CD1c-positive myeloid dendritic cell (primary cell): ENCODE measurements around the gene MAP2K2.
A peak's percentile ranks its signal among the peaks of the same experiment; 100 is the strongest.

Experiments
- DNase-seq: peaks from one replicate; pipeline ENCODE4 v3.0.0-alpha.2; 2016; ENCODE audit errors: extremely low spot score

The MAP2K2 gene

DNA sequence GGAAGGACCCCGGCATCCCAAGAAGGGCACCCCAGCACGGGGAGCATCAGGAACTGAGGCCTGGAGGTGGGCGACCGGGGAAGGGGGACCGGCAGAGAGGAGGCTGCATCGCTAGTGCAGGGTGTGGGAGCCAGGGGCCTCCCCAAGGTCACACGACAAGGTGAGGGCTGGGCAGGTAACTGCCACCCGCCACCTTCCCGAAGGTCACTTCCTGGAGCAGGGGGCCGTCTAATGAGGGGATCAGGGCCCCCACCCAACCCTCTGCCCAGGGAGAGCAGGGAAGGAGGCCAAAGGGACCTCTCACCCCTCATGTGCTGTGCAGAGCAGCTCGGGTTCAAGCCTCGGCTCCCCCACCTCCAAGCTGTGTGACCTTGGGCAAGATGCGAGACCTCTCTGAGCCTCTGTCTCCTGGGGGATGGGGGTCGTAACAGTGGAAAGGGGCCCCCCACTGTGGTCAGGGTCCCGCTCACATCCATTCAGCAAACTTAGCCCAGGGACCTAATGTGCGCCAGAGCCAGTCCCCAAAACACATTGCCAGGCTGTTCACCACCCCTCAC lies 63.2 kb downstream of the MAP2K2 start:
- DNase-seq: no peak

DNA sequence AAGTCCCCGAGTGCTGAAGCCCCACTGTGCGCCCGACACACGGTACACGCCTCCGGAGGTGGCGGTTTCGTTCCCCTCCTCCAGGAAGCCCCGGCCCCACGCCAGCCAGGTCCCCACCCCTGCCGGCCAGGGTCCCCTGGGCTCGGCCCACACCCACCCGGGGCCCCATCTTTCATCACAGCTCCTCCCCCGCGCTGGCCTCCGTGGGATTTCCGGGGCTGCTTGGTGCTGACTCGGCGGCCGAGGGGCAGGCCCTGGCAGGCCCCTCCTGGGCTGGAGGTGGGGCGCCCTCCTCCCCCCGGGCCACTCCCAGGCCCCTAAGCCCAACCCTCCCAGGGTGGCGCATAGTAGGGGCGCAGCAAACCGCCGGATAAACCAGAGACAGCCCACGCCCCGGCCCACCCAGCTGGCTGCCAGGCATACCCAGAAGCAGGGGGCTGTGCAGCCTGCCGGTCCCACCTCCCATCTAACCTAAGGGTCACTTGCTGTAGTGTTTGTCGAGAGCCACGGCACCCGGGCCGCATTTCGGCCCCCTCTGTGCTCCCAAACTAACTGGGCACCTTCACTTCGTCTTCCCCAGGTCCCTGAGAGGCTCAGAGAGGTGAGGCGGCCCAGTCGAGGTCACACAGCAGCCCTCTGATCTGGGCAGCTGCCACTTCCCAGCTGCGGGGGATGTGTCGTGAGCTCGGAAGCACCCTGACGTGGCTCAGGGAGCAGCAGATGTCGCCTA lies 63.9 kb downstream of the MAP2K2 start:
- peak; percentile 59 for DNase-seq

DNA sequence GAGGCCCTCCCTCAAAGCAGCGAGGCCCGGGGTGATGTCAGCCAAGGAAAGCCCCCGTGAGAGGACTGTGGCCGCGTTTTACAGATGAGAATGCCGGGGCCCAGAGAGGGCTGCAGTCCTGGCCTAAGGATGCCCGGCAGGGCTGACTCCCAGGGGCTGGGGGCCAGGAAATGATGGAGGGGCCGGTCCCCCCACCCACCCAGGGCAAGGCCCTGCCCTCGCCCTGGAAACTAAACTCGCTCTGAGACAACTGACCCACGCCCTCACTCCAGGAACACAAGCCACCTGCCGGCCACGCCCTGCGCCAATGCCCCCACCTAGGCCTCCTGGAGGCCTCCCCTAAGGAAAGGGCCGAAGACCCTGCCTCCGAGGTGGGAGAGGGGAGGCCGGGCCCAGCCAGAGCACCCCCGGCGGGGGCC lies 64.5 kb downstream of the MAP2K2 start:
- no peak for DNase-seq

DNA sequence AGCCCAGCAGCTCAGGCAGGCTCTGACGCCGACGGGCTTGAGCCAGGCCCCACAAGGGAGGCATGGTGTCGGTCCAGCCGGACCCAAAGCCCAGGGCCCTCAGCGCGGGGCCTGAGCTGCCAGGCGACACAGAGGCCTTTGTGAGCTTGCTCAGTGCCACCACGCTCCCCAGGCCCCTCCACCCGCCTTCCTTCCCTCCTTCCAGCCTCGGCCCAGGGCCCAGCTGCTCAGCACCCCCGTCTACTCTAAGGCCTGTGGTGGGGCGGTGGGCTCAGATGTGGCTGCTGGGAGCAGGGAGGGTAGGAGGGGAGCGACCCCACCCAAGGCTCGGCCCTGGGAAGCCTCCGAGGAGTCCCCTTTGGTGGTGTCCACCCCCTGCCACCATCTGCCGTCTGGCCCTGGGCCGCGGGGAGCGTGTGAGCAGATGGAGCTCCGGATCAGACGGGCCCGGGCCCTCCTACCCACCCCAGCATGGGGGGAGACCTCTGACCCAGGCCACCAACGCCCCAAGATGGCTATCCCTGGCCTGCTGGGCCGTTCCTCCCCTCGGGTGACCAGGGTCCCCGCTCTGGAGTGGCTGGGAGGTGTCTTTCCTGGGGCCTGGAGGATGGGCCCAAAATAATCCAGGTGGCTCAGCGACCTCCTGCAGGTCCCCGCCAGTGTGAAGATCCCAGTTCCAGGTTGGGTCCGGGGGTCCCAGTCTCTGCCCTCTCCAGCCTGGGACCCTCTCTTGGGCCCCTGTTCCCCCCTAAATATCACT lies 65.0 kb downstream of the MAP2K2 start:
- no peak for DNase-seq

DNA sequence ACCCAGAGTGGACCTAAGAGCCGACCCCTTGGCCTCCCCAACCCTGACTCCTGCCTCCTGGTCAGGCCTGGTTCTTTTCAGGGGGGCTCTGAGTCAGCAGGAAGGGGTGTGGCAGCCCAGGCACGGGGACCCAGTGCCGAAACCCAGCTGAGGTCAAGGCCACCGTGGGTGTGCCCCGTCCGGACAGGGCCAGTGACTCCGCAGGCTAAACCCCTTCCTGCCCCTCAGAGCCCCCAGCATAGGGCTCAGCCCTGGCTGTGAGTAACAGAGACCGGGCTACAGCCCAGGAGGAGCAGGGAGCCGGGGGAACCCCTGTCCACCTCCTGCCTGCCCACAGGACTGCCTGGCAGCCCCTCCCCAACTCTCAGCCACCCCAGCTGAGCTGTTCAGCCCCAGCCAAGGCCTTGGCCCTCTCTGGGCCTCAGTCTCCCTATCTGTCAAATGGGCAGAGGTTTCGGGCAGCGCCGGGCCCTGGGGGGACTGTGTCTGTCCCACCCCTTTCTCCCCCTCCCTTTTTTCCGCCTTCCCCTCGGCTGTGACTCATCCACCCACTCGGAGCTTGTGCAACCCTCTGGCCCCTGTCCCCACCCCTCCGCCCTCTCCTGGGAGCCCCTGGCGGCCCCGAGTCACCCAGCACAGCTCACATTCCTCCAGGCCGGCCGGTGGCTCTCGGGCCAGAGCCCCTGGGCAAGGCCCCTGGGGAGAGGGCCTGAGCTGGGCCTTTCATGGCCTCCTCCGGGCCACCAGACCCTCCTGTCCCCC lies 65.8 kb downstream of the MAP2K2 start:
- peak; percentile 89 for DNase-seq

DNA sequence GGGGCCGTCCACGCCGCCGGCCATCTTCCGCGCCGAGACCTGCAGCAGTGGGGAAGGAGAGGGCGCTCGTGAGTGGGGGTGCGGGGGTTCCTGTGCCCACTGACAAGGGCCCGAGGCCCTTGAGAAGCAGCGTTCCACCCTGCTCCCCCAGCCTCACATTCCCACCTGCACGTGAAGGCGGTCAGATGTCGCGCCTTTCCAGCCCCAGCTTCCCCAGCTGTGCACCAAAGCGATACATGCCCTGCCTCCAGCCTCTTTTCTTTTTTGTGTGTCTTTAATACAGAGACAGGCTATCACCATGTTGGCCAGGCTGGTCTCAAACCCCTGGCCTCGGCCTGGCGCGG lies 68.7 kb downstream of the MAP2K2 start:
- no peak for DNase-seq

DNA sequence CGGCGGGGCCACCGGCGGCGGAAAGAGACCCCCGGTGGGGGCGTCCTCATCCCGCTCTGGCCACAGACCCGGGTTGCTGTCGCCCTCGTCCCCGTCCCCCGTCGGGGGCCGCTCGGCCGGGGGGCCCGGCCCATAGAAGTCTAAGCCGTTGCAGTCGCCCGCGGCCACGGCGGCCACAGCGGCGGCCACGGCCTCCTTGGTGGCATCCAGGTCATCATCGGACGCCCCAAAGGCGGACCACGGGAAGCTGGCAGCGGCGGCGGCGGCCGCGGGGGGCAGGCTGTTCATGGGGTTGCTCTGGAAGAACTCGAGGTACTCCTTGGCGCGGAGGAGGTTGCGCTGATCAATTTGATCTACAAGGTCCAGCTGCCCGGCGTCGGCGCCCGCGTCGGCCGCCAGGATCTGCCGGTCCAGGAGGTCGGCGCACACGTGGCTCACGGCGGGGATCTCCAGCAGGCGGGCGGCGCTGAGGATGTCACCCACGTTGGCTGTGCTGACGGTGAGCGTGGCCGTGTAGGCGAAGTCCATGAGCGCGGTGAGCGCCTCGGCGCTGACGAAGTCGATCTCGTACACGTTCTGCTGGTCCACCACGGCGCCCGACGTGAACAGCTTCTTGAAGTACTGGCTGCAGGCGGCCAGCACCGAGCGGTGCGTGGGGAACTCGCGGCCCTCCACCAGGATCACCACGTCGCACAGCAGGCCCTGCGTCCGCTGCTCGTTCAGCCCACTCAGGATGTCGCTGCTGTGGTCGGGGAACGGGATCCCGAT lies 69.3 kb downstream of the MAP2K2 start:
- no peak for DNase-seq

DNA sequence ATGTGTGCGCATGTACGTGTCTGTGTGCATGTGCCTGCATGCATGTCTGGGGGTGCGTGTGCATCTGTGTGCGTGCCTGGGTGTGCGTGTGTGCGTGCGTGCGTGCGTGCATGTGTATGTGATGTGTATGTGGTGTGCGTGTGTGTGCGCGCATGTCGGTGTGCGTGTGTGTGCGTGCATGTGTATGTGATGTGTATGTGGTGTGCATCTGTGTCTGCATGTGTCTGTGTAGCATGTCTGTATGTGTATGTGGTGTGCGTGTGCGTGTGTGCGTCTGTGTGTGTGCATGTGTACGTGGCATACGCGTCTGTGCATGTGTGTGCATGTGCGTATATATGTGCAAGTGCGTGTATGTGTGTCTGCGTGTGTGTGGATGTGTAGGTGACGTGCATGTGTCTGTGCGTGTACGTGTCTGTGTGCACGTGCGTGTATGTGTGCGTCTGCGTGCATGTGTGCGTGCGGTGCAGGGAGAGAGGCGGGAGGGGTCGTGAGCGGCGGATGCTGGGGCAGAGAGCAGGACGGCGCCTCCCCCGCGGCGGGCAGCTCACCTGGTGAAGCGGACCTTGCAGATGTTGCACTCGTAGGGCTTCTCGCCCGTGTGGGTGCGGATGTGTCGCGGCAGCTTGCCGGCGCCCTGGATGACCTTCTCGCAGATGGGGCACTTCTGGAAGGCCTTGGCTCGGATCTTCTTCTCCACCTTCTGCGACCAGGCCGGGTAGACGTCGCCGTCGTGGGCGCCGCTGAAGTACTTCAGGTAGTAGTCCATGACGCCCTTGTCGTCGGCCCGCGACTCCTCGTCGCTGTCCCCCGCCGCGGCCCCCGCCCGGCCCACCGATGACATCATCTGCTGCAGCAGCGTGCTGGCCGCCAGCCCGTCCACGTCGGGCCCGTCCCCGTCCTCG lies 70.2 kb downstream of the MAP2K2 start:
- no peak for DNase-seq

DNA sequence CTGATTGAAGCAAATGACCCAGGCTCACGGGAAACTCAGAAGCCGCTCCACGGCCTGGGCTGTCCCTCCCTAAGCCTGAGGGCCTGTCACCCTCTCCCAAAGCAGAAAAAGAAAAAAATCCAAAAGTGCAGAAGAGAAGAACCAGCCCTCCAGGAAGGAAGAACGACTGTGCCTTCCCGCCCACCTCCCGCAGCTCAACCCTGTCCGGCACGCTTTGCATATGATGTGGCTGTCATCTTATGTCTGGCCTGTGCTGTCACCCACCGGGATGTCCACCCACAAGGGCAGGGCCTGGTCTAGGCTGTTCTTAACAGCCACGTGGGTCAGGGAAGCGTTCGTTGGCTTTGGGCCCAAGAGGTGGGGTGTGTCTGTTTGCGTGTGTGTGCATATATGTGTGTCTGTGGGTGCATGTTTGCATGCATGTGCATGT lies 70.9 kb downstream of the MAP2K2 start:
- peak; percentile 82 for DNase-seq

DNA sequence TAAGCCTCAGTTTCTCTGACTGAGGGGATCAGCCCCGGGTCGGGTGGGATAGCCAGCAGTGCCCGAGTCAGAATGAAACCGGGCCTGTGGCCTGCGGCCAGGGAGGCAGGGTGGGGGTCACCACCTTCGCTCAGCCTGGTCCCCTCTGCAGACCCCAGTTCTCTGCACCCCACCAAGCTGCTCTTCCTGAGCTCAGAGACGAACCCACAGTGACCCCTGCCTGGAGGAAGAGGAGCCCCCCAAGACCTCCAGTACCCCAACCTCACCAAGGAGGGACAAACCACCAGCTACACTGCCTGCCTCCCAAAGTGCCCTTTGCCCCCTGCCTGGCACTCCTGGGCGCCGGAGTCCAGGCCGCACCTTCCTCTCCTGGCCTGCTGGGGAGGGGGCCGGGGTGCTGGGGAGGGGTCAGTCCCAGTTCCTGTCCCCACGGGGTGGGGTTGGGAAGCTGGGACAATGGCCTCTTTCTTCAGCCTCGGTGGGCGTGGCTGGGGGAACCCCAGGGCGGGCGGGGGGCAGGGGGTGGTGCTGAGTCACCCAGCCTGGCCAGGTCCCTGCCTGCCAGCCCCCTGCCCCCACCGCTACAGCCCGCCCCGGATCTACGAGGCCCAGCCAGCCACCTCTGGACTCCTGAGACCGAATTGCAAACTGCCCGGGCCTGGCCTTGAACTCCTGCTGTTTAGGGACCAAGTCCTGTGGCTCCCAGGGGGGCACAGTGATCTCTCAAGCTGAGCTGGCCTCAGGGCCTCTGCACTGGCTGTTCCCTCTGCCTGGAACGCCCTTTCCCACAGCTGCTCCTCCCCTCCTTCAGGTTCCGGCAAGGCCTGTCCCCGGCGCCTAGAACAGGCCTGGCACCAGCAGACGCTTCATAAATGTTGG lies 71.6 kb downstream of the MAP2K2 start:
- peak; percentile 58 for DNase-seq

DNA sequence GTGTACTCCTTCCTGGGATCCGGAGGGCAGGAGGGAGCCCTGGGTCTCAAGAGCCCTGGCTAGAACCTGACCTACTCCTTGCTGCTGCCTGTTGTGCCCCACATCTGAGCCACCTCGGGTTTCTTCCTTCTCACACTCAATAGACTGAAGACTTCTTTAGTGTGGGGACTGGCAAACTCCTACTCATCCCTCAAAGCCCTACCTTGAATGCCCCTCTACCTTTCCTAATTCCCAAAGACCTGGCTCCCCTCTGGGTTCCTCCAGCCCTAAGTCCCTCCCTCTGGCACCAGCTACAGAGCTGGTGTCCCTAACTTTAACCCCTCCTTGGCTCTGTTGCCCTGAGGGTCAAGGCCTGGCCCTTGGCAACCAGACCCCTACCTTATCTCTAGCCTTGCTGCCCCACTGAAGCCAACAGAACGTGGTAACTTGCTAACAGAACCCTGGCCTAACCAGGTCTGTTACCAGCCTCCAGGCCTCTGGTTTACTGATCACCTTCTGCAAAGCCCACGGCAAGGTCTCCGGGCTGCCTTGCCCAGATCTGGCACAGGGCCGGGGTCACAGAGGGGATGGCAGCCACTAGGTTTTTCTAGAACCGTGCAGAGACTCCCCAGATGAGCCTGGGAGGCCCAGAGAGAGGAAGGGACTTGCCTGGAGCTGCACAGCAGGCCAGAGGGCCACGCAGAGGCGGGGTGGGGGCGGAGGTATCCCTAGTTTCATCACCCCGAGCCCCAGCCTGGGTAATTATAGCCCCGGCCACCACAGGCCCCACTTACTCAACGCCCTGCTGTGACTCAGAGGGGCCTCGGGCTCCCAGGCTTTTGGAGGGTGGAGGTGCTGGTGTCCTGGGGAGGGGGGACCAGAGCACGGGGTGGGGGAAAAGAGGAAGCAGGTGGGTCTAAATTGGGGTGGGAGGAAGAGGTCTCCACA lies 72.5 kb downstream of the MAP2K2 start:
- DNase-seq: peak; percentile 80

DNA sequence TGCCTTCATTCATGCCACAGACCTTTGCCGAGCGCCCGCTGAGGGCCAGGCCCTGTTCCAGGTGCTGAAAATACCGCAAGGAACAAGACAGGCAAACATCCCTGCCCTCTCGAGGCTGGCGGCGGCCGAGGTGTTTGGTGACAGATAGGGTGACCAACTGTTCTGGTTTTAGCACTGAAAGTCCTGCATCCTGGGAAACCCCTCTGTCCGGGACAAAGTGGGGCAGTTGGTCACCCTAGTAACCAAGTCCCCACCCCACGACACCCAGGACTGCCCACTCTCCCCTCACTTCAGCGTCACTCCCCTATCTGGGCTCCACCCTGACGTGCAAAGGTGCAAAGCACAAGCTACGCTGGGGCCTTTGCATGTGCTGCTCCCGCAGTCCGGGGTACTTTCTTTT lies 74.5 kb downstream of the MAP2K2 start:
- no peak for DNase-seq

DNA sequence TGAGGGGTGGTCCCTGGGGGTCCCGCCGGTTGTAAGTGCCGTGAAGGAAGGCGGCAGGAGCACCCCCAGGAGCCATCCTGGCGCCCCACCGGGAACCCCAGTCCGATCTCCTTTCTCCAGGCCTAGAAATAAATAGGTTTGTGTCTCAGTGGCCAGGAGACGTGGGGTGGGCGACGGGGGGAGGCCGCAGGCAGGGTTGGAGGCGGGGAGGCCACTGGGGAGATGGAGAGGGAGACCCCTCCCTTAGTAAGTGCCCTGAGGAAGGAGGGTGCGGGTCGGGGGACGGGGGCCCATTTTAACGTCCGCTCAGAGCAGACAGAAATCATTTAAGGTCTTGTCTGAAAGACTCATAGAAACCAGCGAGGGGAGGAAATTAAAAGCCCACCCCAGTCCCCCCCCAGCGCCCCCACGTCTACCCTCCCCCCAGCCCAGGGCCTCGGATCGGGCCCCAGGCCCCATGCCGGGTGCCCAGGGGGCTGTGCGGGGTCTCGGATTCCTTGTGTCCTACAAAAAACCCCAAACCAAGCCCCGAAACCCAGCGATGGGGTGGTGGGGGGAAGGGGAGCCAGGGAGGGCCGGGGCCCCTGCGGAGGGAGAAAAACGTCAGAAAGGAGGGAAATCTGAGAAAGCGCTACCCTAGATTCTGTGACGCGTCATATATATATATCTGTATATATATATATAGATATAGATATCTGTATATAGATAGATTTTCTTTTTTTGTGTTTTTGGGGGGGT lies 76.8 kb downstream of the MAP2K2 start:
- DNase-seq: no peak

DNA sequence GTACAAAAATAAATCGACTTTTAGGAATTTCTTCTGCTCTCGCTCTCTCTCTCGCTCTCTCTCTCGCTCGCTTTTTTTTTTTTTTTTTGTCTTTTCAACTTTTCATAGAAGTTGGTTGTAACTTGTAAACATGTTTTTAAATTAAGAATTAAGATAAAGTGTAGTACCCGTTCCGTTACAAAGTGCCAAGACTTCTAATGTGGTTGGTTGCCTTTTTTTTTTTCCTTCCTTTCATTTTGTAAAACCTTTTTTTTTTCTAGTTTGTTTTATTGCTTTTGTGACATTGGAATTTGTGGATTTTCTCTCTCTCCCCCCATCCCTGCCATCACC lies 77.6 kb downstream of the MAP2K2 start:
- no peak for DNase-seq

DNA sequence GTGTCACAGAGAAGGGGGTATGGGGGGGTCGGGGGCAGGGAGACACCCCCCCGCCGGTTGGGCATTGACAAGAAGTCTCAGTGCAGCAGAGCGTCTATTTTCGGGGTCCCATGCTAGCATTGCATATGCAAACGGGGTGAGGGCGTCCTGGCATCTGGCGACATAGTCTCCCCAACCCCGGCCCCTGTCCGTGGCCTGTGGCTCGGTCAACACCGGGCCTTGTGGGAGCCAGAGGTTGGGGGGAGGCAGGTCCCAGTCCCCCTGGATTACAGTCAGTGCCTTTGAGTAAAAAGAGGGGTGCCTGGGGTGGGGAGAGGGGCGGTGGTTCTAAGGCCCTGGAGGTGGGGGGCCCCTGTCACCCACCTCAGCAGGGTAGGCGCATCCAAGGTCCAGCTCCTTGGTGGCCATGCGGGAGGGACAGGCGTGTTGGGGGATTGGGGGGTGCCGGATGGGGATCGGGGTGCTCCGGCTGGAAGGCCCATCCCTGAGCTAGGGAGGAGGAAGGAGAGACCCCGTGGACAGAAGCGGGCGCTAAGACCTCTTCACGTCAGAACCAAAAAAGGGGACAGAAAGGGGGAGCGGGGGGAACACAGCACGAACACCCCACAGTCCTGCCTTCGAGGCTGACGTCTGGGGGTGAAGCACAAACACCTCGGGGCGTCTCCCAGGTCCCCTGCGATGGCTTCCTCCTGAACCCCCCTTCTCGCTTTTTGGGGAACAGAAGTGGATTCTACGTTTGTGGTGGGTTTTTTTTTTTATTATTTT lies 78.1 kb downstream of the MAP2K2 start:
- DNase-seq: no peak

DNA sequence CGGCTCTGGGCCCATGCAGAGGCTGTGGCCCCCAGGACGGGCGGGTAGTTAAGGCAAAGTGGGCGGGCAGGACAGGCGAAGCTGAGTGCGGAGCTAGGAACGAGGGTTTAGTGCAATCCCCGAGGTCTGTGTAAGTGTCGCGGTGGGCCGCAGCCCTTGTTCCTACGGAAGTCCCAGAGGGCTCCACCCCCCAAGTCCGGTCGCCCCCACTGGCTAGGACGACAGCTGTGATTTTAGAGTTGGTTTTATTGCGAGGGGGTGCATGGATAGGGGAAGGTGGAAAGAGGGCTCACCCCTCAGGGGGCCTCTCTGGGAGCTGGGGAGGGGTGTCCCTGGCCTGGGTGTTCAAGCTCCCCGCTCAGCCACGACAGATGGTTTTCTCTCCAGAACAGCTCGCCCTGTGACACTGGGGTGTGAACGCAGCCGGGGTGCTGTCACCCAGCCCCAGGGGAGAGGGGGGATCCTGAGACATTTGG lies 78.9 kb downstream of the MAP2K2 start:
- no peak for DNase-seq
